ENCODE measurements around the gene OSMR.
"Not testable (repeated sequence)": the region's sequence is repeated elsewhere in the genome, so short reads cannot be mapped to it uniquely, and the experiment has no call there.

GRCh38 chr5:38851640-38852039 is 5.8 kb downstream of the OSMR start:
- not testable (repeated sequence) for TF ChIP-seq EZH2phosphoT487 (IDR thresholded peaks at IDR 0.05; ENCODE audit: insufficient read depth, low read depth); EZH2 (IDR thresholded peaks at IDR 0.05; ENCODE audit: insufficient read depth, poor library complexity, severe bottlenecking)

All from GM23248 (cell line).